Tibial nerve (tissue), 4 donors: Measurements from ENCODE around the gene B3GALT5. TPM values are rescaled to one million over a fixed set of nuclear protein-coding genes. Genes with fewer than 3 reads are reported as not detected.

Experiments
- DNase-seq, 2 donors: peaks; one replicate each; pipeline ENCODE4 v3.0.0-alpha.2; 2019; ENCODE audit warnings: low spot score in 2 of 2
- H3K27ac ChIP-seq, 4 donors: fragments of 200-600 bp; sonication (generic) in 3 of 4; one replicate each; pipeline ENCODE4 v1.5.1; 2017 to 2019; ENCODE audit warnings: mild to moderate bottlenecking in 1 of 4
- H3K27me3 ChIP-seq, 2 donors: fragments of 200-600 bp; sonication (generic) in 1 of 2; one replicate each; pipeline versions ENCODE4 v1.5.1 to v1.6.0; 2017 to 2019
- H3K36me3 ChIP-seq, 3 donors: fragments of 200-600 bp; sonication (generic); one replicate each; pipeline ENCODE4 v1.5.1; 2018 to 2019
- H3K4me1 ChIP-seq, 4 donors: fragments of 200-600 bp; sonication (generic) in 3 of 4; one replicate each; pipeline ENCODE4 v1.5.1; 2017 to 2019
- H3K4me3 ChIP-seq, 4 donors: fragments of 200-600 bp; sonication (generic) in 3 of 4; one replicate each; pipeline ENCODE4 v1.5.1; 2017 to 2019; ENCODE audit warnings: mild to moderate bottlenecking in 1 of 4, moderate library complexity in 1 of 4
- H3K9me3 ChIP-seq, 4 donors: fragments of 200-600 bp; sonication (generic) in 3 of 4; one replicate each; pipeline ENCODE4 v1.5.1; 2017 to 2019
- EP300 ChIP-seq, 2 donors: sonication (generic); formaldehyde crosslinking; IDR thresholded peaks; one replicate each; pipeline ENCODE4 v1.6.1; 2017; ENCODE audit warnings: antibody characterized with exemption in 2 of 2, mild to moderate bottlenecking in 1 of 2
- POLR2A ChIP-seq, 2 donors: fragments of 450-650 bp; IDR thresholded peaks; one replicate each; pipeline ENCODE4 v1.6.1; 2017; ENCODE audit warnings: antibody characterized with exemption in 2 of 2, mild to moderate bottlenecking in 2 of 2, moderate library complexity in 2 of 2
- WGBS, 2 donors: methylation state at CpG; one replicate each; pipeline ENCODE4 v1.1.5; 2018; 5-methylcytosine and 5-hydroxymethylcytosine counted together
- total RNA-seq, 4 donors: library from RNA; depleted of rRNA; stranded (reverse); fragments of >200 nt; gene quantifications; one replicate each; pipeline ENCODE4 v1.1.0, GENCODE V29; 2016
- TF ChIP-seq, protein P1 (sequence below), 5 experiments: fragments of 200-600 bp in 3 of 5; fragments of 450-650 bp in 2 of 5; sonication (generic) in 3 of 5; IDR thresholded peaks; one replicate each; pipeline ENCODE4 v1.5.1; 2016 to 2019; ENCODE audit warnings: antibody characterized with exemption in 5 of 5, mild to moderate bottlenecking in 3 of 5, moderate library complexity in 2 of 5

Gene B3GALT5
- not detected for total RNA-seq

DNA sequence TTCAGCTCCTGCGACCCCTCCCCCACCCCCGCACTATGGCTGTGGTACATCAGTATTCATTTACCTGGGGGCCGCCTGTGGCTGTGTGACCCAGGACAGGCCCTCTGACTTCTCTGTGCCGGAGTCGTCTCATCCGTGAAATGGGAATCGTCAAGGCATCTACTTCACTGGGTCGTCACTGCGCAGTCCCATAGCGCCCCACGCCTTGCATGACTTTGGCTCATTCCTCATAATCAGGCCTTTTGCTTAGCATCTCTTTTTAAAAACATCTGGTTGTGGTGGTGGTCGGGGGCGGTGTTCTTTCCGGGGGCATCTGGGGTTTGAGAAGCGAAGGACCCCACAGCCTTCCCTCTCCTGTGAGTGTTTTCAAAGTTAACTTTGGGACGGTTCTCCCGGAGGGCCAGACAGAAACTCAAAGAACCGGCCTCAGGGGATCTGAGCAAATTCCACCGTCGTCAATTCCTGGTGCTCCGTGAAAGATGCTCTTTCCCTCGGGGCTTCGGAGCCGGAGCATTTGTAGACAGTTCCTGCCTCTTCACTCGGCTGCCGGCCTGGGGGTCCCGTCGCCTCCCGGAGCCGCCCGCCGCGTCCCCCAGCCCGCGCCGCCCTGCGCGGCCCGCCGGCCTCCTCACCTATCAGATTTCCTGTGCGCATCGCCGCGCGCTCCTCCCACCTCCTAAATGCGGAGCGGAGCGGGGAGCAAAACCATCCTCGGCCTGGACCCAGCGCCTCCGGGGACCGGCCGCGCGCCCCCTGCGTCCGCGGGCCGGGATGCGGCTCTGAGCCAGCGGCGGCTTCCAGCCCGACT is at the start of gene B3GALT5:
Gene B3GALT5 (plus strand): TSS at position 708 of the 808 bp plus-strand sequence. CDS start 47,620 bp downstream, outside the sequence.
- peaks cover 0 to 42% of the 10 kb centered on the region in 2 donors for H3K27me3 ChIP-seq
- H3K4me1 ChIP-seq = peaks cover 0 to 14% (median 0%) of the 10 kb centered on the region in 4 donors
- H3K9me3 ChIP-seq = no peaks in the 10 kb centered on the region
- H3K4me3 ChIP-seq = peak within 1 kb of the TSS in 2 of 4 donors; percentile 3 to 45
- TF ChIP-seq POLR2A (IDR thresholded peaks at IDR 0.05) (no peak), EP300 (IDR thresholded peaks at IDR 0.05) (no peak)
- TF ChIP-seq, protein P1, sequence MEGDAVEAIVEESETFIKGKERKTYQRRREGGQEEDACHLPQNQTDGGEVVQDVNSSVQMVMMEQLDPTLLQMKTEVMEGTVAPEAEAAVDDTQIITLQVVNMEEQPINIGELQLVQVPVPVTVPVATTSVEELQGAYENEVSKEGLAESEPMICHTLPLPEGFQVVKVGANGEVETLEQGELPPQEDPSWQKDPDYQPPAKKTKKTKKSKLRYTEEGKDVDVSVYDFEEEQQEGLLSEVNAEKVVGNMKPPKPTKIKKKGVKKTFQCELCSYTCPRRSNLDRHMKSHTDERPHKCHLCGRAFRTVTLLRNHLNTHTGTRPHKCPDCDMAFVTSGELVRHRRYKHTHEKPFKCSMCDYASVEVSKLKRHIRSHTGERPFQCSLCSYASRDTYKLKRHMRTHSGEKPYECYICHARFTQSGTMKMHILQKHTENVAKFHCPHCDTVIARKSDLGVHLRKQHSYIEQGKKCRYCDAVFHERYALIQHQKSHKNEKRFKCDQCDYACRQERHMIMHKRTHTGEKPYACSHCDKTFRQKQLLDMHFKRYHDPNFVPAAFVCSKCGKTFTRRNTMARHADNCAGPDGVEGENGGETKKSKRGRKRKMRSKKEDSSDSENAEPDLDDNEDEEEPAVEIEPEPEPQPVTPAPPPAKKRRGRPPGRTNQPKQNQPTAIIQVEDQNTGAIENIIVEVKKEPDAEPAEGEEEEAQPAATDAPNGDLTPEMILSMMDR (IDR thresholded peaks at IDR 0.05) = no peak
- 8% methylated on average over 42 to 50 of the region's 63 CpGs for WGBS, 2 donors
- no peak within 1 kb of the TSS for H3K27ac ChIP-seq
- DNase-seq = no peak
- H3K36me3 ChIP-seq = no peaks in the 10 kb centered on the region

- H3K36me3 ChIP-seq = no peaks in the 10 kb centered on the region
- H3K27me3 ChIP-seq = no peaks in the 10 kb centered on the region
- TF ChIP-seq, protein P1 (IDR thresholded peaks at IDR 0.05) = no peak
- TF ChIP-seq POLR2A (IDR thresholded peaks at IDR 0.05) (no peak), EP300 (IDR thresholded peaks at IDR 0.05) (no peak)
- DNase-seq = no peak
- WGBS, 2 donors = 57 to 59% methylated on average over 3 of the region's 3 CpGs
- no peaks in the 10 kb centered on the region for H3K9me3 ChIP-seq
- no peaks in the 10 kb centered on the region for H3K4me1 ChIP-seq
- H3K27ac ChIP-seq = no peak overlapping the region
- H3K4me3 ChIP-seq = no peak overlapping the region
Measured at GRCh38 chr21:39564200-39564599, 48.5 kb upstream of the B3GALT5 start.

DNA sequence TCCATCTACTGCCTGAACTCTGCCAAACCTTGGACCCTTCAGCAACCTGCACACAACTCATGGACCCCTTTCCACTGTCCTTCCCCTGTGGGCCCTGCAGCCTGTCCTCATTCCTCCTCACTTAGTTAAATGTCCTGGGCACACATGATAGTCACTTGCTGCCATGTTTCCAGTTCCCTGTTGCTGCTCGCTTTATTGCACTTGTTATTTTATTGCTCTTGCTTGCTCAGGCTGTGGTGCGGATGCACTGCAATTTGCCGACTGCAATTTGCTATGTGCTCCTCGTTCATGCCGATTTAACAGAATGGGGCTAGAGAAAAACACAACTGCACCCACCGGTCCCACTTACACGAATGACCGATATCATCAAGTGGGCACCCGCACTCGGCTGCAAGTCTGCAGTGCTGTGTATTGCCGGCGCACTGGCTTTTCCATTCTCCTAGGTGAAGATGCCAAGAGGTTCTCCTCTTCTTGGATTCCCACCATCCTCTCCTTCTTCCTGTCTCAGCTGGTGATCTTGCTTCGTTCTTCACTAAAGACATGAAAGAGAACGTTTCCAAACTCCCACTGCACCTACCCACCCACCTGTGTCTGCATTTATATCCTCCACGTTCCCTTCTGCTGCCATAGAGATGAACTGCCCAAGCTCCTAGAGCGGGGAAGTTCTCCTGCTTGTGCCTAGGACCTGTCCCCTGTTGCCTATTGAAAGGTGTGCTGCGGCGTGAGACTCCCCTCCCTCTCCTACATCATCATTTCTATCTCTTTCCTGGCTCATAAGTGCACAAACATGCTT is 45.4 kb upstream of the B3GALT5 start:
- Histone ChIP-seq H3K36me3 (no peaks in the 10 kb centered on the region), H3K9me3 (no peaks in the 10 kb centered on the region), H3K27ac (no peak overlapping the region), H3K27me3 (no peaks in the 10 kb centered on the region), H3K4me1 (no peaks in the 10 kb centered on the region), H3K4me3 (no peak overlapping the region)
- no peak for DNase-seq
- TF ChIP-seq, protein P1 (IDR thresholded peaks at IDR 0.05) = no peak
- no peak for TF ChIP-seq EP300 (IDR thresholded peaks at IDR 0.05)
- TF ChIP-seq POLR2A (IDR thresholded peaks at IDR 0.05) = no peak
- 80 to 82% methylated on average over 18 of the region's 18 CpGs for WGBS, 2 donors

DNA sequence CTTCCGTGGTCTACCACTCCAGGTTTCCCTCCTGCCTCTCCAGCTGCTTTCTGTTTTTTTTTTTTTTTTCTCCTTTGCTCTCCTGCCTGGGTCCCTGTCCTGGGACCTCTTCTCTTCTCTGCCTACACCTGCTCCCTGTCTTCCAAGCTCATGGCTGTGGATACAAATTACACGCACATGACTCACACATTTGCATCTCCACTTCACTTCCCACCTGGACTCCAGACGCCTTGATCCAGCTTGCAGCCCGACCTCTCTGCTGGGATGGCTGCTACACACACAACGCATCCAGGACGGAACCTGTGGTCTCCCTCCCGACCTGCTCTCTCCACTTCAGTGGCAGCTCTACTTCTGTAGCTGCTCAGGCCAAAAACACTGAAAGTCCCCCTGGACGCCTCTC is 44.4 kb upstream of the B3GALT5 start:
- DNase-seq = no peak
- H3K27me3 ChIP-seq = no peaks in the 10 kb centered on the region
- H3K36me3 ChIP-seq = no peaks in the 10 kb centered on the region
- TF ChIP-seq, protein P1 (IDR thresholded peaks at IDR 0.05) = no peak
- TF ChIP-seq EP300 (IDR thresholded peaks at IDR 0.05) (no peak), POLR2A (IDR thresholded peaks at IDR 0.05) (no peak)
- H3K4me3 ChIP-seq = no peak overlapping the region
- H3K9me3 ChIP-seq = no peaks in the 10 kb centered on the region
- no peak overlapping the region for H3K27ac ChIP-seq
- 48 to 64% methylated on average over 8 of the region's 8 CpGs for WGBS, 2 donors
- H3K4me1 ChIP-seq = no peaks in the 10 kb centered on the region

DNA sequence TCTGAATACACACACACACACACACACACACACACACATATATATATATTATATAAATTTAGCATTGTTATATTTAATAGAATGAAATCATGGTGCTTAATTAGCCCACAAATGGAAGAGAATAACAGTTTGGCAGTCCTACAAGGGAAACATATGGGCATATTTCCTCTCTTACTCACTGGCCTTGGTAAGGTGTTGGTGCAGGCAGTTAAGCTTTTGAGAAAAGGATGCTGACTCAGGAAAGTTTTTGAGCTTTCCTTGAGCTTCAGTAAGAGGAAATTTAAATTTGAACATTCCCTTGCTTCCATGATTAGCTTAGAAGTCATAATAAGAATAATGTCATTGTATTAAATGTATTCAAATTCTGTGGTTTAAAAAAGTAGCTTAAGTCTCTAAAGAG is 37.0 kb upstream of the B3GALT5 start:
- Histone ChIP-seq H3K9me3 (no peaks in the 10 kb centered on the region), H3K4me1 (no peaks in the 10 kb centered on the region), H3K4me3 (no peak overlapping the region), H3K36me3 (no peaks in the 10 kb centered on the region), H3K27ac (no peak overlapping the region), H3K27me3 (no peaks in the 10 kb centered on the region)
- TF ChIP-seq POLR2A (IDR thresholded peaks at IDR 0.05) = no peak
- TF ChIP-seq, protein P1 (IDR thresholded peaks at IDR 0.05) = no peak
- TF ChIP-seq EP300 (IDR thresholded peaks at IDR 0.05) = no peak
- no peak for DNase-seq
